B cell (primary cell): Measurements from ENCODE around the gene QRICH1.

Source experiments
- EZH2 ChIP-seq: IDR thresholded peaks from 2 replicates; pipeline ENCODE4 v1.6.1; 2012; ENCODE audit warnings: borderline replicate concordance, low read depth, mild to moderate bottlenecking, moderate library complexity, low read length; ENCODE audit not compliant: insufficient read depth, poor library complexity, severe bottlenecking
- TF ChIP-seq, protein P1 (sequence below): fragments of 200-600 bp; IDR thresholded peaks from one replicate; pipeline ENCODE4 v1.8.0; 2022; ENCODE audit warnings: antibody characterized with exemption, mild to moderate bottlenecking

DNA sequence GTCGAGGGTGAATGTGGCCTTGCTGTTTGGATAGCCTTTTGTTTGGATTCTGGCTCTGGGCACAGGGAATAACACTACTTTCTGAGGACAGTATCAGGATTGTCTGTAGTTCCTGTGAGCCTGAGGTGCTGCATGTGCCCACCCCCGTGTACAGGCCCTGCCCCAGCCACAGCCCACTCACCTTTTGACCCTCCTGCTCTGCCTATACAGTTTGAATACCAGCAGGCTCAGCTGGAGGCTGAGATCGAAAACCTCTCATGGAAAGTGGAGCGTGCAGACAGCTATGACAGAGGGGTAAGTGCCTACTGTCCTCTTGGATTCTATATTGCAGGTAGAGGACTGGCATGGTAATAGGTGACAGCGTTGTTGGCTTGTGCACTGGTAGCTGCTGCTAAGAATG is 111.2 kb downstream of the QRICH1 start:
- TF ChIP-seq, protein P1, sequence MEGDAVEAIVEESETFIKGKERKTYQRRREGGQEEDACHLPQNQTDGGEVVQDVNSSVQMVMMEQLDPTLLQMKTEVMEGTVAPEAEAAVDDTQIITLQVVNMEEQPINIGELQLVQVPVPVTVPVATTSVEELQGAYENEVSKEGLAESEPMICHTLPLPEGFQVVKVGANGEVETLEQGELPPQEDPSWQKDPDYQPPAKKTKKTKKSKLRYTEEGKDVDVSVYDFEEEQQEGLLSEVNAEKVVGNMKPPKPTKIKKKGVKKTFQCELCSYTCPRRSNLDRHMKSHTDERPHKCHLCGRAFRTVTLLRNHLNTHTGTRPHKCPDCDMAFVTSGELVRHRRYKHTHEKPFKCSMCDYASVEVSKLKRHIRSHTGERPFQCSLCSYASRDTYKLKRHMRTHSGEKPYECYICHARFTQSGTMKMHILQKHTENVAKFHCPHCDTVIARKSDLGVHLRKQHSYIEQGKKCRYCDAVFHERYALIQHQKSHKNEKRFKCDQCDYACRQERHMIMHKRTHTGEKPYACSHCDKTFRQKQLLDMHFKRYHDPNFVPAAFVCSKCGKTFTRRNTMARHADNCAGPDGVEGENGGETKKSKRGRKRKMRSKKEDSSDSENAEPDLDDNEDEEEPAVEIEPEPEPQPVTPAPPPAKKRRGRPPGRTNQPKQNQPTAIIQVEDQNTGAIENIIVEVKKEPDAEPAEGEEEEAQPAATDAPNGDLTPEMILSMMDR: no peak
- TF ChIP-seq EZH2: no peak
